Breast epithelium (tissue), 4 donors: ENCODE data around the gene CXCR1. TPM values are rescaled to one million over a fixed set of nuclear protein-coding genes. Genes with fewer than 3 reads are reported as not detected.
"Not testable (repeated sequence)": the region's sequence is repeated elsewhere in the genome, so short reads cannot be mapped to it uniquely, and the experiment has no call there.

Source experiments
- DNase-seq, 2 donors: peaks; one replicate each; pipeline ENCODE4 v3.0.0-alpha.2; 2019; ENCODE audit warnings: low spot score in 2 of 2
- H3K27ac ChIP-seq, 2 donors: fragments of 200-600 bp; sonication (generic) in 1 of 2; one replicate each; pipeline ENCODE4 v1.5.1; 2016 to 2019; ENCODE audit warnings: mild to moderate bottlenecking in 1 of 2
- H3K27me3 ChIP-seq, 2 donors: fragments of 200-600 bp; sonication (generic) in 1 of 2; one replicate each; pipeline versions ENCODE4 v1.5.1 to v1.6.0; 2017 to 2019; ENCODE audit warnings: control low read depth in 1 of 2, mild to moderate bottlenecking in 1 of 2
- H3K36me3 ChIP-seq: fragments of 200-600 bp; one replicate; pipeline ENCODE4 v1.5.1; 2019
- H3K4me1 ChIP-seq, 2 donors: fragments of 200-600 bp; sonication (generic); one replicate each; pipeline ENCODE4 v1.5.1; 2016 to 2019; ENCODE audit warnings: control low read depth in 1 of 2
- H3K4me3 ChIP-seq, 3 donors: fragments of 200-600 bp; sonication (generic); 1 replicate in 2 of 3; 2 replicates in 1 of 3; pipeline ENCODE4 v1.5.1; 2016 to 2019; ENCODE audit warnings: mild to moderate bottlenecking in 3 of 3, moderate library complexity in 2 of 3
- H3K9me3 ChIP-seq, 2 donors: fragments of 200-600 bp; sonication (generic) in 1 of 2; one replicate each; pipeline ENCODE4 v1.5.1; 2016 to 2019; ENCODE audit warnings: control low read depth in 1 of 2
- POLR2A ChIP-seq: fragments of 450-650 bp; IDR thresholded peaks from one replicate; pipeline ENCODE4 v1.6.1; 2016; ENCODE audit warnings: antibody characterized with exemption, mild to moderate bottlenecking, moderate library complexity
- POLR2AphosphoS5 ChIP-seq, 3 donors: sonication (generic); formaldehyde crosslinking; IDR thresholded peaks; one replicate each; pipeline ENCODE4 v1.6.1; 2017; ENCODE audit warnings: antibody characterized with exemption in 3 of 3
- intact Hi-C: fragments of 100-400 bp; cut with DNase I; formaldehyde crosslinking; loops from one replicate; pipeline ENCODE4 v1.15.1; 2023; ENCODE audit warnings: low total_unique reads
- total RNA-seq, 3 donors: library from RNA; depleted of rRNA; stranded (reverse); fragments of >200 nt; gene quantifications; one replicate each; pipeline ENCODE4 v1.1.0, GENCODE V29; 2016
- TF ChIP-seq, protein P1 (sequence below), 3 donors: fragments of 450-650 bp; IDR thresholded peaks; one replicate each; pipeline ENCODE4 v1.5.1; 2016 to 2017; ENCODE audit warnings: antibody characterized with exemption in 3 of 3, mild to moderate bottlenecking in 3 of 3, moderate library complexity in 3 of 3

CXCR1 gene
- total RNA-seq, 3 donors from 2014 or later = 0.16 TPM; not detected in 2

DNA sequence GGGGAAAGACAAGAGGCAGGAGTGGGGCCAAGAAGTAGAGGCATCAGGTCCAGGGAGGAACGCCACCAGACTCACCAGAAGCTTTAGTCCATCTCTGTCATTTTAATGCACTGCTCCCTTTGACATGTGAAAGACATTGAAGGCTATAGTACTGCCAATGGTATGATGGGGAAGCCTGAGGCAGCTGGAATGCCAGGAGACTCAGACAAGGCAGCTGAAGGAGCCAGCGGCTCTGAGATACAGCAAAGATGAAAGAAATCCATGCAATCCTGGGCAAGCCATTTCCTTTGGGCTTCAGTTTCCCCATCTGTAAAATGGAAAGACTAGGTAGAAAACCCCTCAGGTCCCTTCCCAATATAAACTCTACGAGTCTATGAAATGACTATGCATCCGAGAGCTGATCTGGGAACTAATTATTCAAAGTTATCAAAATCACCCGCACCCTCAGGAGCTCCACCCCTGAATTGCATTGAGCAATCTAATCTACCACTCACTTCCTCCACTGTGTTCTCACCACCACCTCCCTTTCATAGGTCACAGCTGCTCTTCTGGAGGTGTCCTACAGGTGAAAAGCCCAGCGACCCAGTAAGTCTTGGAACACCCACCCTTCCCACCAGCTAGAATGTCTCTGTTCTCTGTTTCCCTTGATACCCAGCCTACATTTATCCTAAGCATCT, 37.8 kb downstream of the CXCR1 start:
- Histone ChIP-seq H3K27ac (no peak overlapping the region), H3K36me3 (no peaks in the 10 kb centered on the region), H3K27me3 (no peaks in the 10 kb centered on the region), H3K4me1 (no peaks in the 10 kb centered on the region), H3K9me3 (no peaks in the 10 kb centered on the region), H3K4me3 (no peak overlapping the region)
- intact Hi-C loops = no loop called here
- TF ChIP-seq, protein P1, sequence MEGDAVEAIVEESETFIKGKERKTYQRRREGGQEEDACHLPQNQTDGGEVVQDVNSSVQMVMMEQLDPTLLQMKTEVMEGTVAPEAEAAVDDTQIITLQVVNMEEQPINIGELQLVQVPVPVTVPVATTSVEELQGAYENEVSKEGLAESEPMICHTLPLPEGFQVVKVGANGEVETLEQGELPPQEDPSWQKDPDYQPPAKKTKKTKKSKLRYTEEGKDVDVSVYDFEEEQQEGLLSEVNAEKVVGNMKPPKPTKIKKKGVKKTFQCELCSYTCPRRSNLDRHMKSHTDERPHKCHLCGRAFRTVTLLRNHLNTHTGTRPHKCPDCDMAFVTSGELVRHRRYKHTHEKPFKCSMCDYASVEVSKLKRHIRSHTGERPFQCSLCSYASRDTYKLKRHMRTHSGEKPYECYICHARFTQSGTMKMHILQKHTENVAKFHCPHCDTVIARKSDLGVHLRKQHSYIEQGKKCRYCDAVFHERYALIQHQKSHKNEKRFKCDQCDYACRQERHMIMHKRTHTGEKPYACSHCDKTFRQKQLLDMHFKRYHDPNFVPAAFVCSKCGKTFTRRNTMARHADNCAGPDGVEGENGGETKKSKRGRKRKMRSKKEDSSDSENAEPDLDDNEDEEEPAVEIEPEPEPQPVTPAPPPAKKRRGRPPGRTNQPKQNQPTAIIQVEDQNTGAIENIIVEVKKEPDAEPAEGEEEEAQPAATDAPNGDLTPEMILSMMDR (IDR thresholded peaks at IDR 0.05) = no peak
- TF ChIP-seq POLR2A (no peak), POLR2AphosphoS5 (IDR thresholded peaks at IDR 0.05) (no peak)
- DNase-seq = no peak

DNA sequence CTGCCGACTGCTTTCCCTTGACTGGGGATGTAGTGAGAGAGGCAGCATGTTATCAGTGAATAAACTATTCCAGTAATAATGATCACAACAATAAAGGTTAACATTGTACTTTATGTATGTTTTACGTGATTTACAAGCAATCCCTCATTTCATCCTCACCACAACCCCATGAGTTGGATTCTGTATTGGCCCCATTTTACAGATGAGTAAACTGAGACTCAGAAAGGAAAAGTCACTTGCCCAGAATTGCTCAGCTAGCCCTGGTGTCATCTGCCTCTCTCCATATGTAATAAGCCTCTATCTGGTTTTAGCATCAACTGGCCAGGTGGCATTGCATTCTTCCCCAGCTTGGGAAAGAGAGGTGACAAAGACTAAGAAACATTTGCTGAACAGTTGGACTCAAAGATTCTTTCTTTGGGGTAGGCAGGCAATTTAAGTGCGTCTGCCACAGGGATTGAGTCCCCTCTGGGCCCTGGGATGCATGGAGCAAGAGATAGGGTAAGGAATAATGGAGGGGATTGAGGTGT, 38.8 kb downstream of the CXCR1 start:
- Histone ChIP-seq H3K36me3 (no peaks in the 10 kb centered on the region), H3K4me1 (no peaks in the 10 kb centered on the region), H3K9me3 (peaks cover 0 to under 1% of the 10 kb centered on the region in 2 donors), H3K4me3 (no peak overlapping the region), H3K27ac (no peak overlapping the region), H3K27me3 (no peaks in the 10 kb centered on the region)
- no peak for DNase-seq
- TF ChIP-seq, protein P1 (IDR thresholded peaks at IDR 0.05) = no peak
- TF ChIP-seq POLR2A = no peak
- TF ChIP-seq POLR2AphosphoS5 (IDR thresholded peaks at IDR 0.05) = no peak
- intact Hi-C loops = no loop called here

DNA sequence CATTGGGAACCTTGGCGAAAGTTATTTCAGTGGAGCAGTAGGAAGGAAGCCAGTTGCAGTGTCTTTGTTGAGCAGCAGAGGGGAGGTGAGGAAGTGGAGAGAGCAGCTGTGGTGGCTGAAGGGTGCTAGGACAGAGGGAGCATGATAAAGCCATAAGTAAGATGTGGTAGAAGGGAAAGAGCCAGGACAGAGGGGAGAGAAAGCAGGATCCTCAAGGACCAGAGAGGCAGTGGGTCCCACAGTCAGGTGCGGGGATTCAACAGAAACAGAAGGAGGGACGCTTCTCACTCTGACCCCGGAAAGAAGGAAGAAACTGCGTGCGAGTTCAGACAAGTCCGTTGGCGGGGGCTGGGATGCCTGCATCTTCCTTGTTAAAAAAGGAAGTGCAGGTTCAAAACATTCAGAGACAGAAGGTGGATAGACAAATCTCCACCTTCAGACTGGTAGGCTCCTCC, 41.1 kb downstream of the CXCR1 start, which contains the start of gene CXCR2:
Gene CXCR2 (plus strand): TSS at position 403 of the 455 bp plus-strand sequence. CDS start 8,774 bp downstream, outside the sequence.
- intact Hi-C loops = no loop called here
- Histone ChIP-seq H3K4me3 (peak within 1 kb of the TSS in 1 of 3 donors; percentile 28), H3K27ac (peak within 1 kb of the TSS in 1 of 2 donors; percentile 4), H3K27me3 (no peaks in the 10 kb centered on the region), H3K9me3 (peaks cover 14 to 23% of the 10 kb centered on the region in 2 donors), H3K4me1 (no peaks in the 10 kb centered on the region), H3K36me3 (no peaks in the 10 kb centered on the region)
- DNase-seq = peak in 1 of 2 donors; percentile 20
- TF ChIP-seq, protein P1 (IDR thresholded peaks at IDR 0.05) = no peak
- TF ChIP-seq POLR2A = no peak
- TF ChIP-seq POLR2AphosphoS5 (IDR thresholded peaks at IDR 0.05) = no peak

DNA sequence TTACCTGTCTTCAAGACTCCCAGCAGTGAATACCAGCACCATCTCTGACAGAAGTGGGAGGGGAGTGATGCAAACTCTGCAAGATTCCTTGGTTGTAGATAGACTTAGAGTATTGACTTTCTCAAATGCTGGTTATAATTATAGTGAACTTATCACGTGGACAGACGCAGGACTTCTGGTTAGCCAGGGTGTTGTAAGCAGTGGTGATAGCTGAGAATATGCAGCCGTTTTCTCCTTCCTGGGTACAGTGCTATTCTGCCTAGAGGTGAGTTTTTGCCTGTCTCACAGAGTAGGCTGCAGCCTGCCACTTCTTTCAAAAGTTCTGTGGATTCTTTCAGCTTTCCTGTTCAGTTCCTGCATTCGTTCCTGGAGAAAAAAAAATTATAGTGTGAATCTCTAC, 41.7 kb downstream of the CXCR1 start:
- no peaks in the 10 kb centered on the region for H3K4me1 ChIP-seq
- H3K9me3 ChIP-seq = peaks cover 14 to 23% of the 10 kb centered on the region in 2 donors
- H3K27ac ChIP-seq = peak overlapping the region in 1 of 2 donors; percentile 4
- TF ChIP-seq POLR2AphosphoS5 (IDR thresholded peaks at IDR 0.05) (no peak), POLR2A (no peak)
- TF ChIP-seq, protein P1 (IDR thresholded peaks at IDR 0.05) = no peak
- peak overlapping the region in 1 of 3 donors; percentile 28 for H3K4me3 ChIP-seq
- H3K27me3 ChIP-seq = no peaks in the 10 kb centered on the region
- intact Hi-C loops = no loop called here
- DNase-seq = no peak
- no peaks in the 10 kb centered on the region for H3K36me3 ChIP-seq

DNA sequence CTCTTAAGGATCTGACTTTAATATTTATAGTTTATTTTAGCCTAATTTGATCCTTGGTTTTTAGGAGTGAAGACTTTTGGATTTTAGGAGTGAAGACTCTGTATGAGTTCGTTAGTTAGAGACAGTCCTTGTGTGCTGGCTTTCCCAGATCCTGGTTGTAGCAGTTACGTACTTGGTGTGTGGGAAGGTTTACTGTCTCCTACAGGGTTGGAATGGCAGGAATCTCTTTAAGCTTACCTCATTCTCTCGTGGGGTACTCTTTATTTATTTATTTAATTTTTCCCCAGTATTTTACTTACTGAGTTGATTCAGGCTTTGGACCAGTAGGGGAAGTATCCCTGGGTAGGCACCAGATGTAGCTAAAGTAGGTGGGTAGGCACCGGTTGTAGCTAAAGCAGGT, 42.8 kb downstream of the CXCR1 start:
- Histone ChIP-seq H3K36me3 (no peaks in the 10 kb centered on the region), H3K4me1 (no peaks in the 10 kb centered on the region), H3K4me3 (no peak overlapping the region), H3K27me3 (no peaks in the 10 kb centered on the region), H3K27ac (no peak overlapping the region), H3K9me3 (peaks cover 14 to 23% of the 10 kb centered on the region in 2 donors)
- intact Hi-C loops = loop anchor here (2.0 kb wide), 1 partner anchor 53 kb away; no protein-coding TSS in a partner anchor
- TF ChIP-seq POLR2AphosphoS5 (IDR thresholded peaks at IDR 0.05) (no peak), POLR2A (no peak)
- TF ChIP-seq, protein P1 (IDR thresholded peaks at IDR 0.05) = no peak
- no peak for DNase-seq

DNA sequence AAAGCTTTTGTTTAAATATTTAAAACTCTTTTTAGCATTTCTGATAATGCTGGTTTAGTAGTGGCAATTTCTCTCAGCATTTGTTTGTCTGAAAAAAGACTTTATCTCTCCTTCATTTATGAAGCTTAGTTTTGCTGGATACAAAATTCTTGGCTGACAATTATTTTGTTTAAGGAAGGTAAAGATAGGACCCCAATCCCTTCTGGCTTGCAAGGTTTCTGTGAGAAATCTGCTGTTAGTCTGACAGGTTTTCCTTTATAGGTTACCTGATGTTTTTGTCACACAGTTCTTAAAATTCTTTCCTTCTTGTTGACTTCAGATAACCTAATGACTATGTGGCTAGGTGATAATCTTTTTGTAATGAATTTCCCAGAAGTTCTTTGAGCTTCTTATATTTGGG, 44.5 kb downstream of the CXCR1 start:
- H3K27ac ChIP-seq, H3K36me3 ChIP-seq, H3K27me3 ChIP-seq, H3K4me3 ChIP-seq, DNase-seq, H3K4me1 ChIP-seq: not testable (repeated sequence)
- peaks cover 19 to 27% of the 10 kb centered on the region in 2 donors for H3K9me3 ChIP-seq
- intact Hi-C loops = loop anchor here (2.0 kb wide), 1 partner anchor 51 kb away; no protein-coding TSS in a partner anchor

DNA sequence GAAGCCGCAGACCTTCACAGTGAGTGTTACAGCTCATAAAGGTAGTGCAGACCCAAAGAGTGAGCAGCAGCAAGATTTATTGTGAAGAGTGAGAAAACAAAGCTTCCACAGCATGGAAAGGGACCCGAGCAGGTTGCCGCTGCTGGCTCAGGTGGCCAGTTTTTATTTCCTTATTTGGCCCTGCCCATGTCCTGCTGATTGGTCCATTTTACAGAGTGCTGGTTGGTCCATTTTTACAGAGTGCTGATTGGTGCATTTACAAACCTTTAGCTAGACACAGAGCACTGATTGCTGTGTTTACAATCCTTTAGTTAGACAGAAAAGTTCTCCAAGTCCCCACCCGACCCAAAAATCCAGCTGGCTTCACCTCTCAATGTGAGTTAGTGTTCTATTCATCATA, 45.0 kb downstream of the CXCR1 start:
- not testable (repeated sequence) for H3K4me3 ChIP-seq, H3K27me3 ChIP-seq, DNase-seq, H3K27ac ChIP-seq, H3K4me1 ChIP-seq, H3K36me3 ChIP-seq
- intact Hi-C loops = loop anchor here (2.0 kb wide), 1 partner anchor 51 kb away; no protein-coding TSS in a partner anchor
- peaks cover 24 to 32% of the 10 kb centered on the region in 2 donors for H3K9me3 ChIP-seq
